ENCODE results near the gene CD8B2. TPM values are rescaled to one million over a fixed set of nuclear protein-coding genes. Genes with fewer than 3 reads are reported as not detected.
"Not testable (repeated sequence)": the region's sequence is repeated elsewhere in the genome, so short reads cannot be mapped to it uniquely, and the experiment has no call there.

CD8B2 gene
- total RNA-seq, 1 donor from 2014 or later: 0.29 TPM

- not testable (repeated sequence) for H3K4me3 ChIP-seq (ENCODE audit: low read depth, low read length); DNase-seq (ENCODE audit: low read depth)
These were observed 19.0 kb downstream of the CD8B2 start for GRCh38 chr2:106506002-106506687.

GRCh38 chr2:106508660-106509373, 21.7 kb downstream of the CD8B2 start:
- not testable (repeated sequence) for H3K4me3 ChIP-seq (ENCODE audit: low read depth, low read length); DNase-seq (ENCODE audit: low read depth)

- not testable (repeated sequence) for DNase-seq (ENCODE audit: low read depth); H3K4me3 ChIP-seq (ENCODE audit: low read depth, low read length)
These were observed 22.2 kb downstream of the CD8B2 start for GRCh38 chr2:106509374-106509770.

- not testable (repeated sequence) for H3K4me3 ChIP-seq (ENCODE audit: low read depth, low read length); DNase-seq (ENCODE audit: low read depth)
These were observed 23.6 kb downstream of the CD8B2 start for GRCh38 chr2:106510791-106511190.

GRCh38 chr2:106511476-106511901, 24.3 kb downstream of the CD8B2 start:
- H3K4me3 ChIP-seq (ENCODE audit: low read depth, low read length): not testable (repeated sequence)

GRCh38 chr2:106511934-106512333, 24.8 kb downstream of the CD8B2 start:
- not testable (repeated sequence) for H3K4me3 ChIP-seq (ENCODE audit: low read depth, low read length); DNase-seq (ENCODE audit: low read depth)

More at GRCh38 chr2:106511476-106511901, 24.3 kb downstream of the CD8B2 start:
- not testable (repeated sequence) for DNase-seq (ENCODE audit: low read depth)

- not testable (repeated sequence) for H3K4me3 ChIP-seq (ENCODE audit: low read depth, low read length); DNase-seq (ENCODE audit: low read depth)
These were observed 26.2 kb downstream of the CD8B2 start for GRCh38 chr2:106513391-106513790.

- not testable (repeated sequence) for H3K4me3 ChIP-seq (ENCODE audit: low read depth, low read length); DNase-seq (ENCODE audit: low read depth)
These were observed 27.7 kb downstream of the CD8B2 start for GRCh38 chr2:106514827-106515226.

- no peak for DNase-seq (ENCODE audit: low read depth)
- no peak for TF ChIP-seq CTCF (conservative IDR thresholded peaks at IDR 0.05; ENCODE audit: low read depth, low read length)
- H3K4me3 ChIP-seq (ENCODE audit: low read depth, low read length): no peak overlapping the region
These were observed 29.3 kb downstream of the CD8B2 start for GRCh38 chr2:106516436-106516835.

- H3K4me3 ChIP-seq (ENCODE audit: low read depth, low read length): no peak overlapping the region
- TF ChIP-seq CTCF (conservative IDR thresholded peaks at IDR 0.05; ENCODE audit: low read depth, low read length): no peak
- no peak for DNase-seq (ENCODE audit: low read depth)
These were observed 29.7 kb downstream of the CD8B2 start for GRCh38 chr2:106516864-106517263.

- DNase-seq (ENCODE audit: low read depth): no peak
- no peak overlapping the region for H3K4me3 ChIP-seq (ENCODE audit: low read depth, low read length)
- TF ChIP-seq CTCF (conservative IDR thresholded peaks at IDR 0.05; ENCODE audit: low read depth, low read length): no peak
These were observed 30.2 kb downstream of the CD8B2 start for GRCh38 chr2:106517329-106517728.
